Myometrial cell (primary cell): ENCODE data around the gene PRCC. TPM values are rescaled to one million over a fixed set of nuclear protein-coding genes. Genes with fewer than 3 reads are reported as not detected.

Experiments used
- total RNA-seq: library from RNA; depleted of rRNA; stranded (reverse); fragments of >200 nt; gene quantifications from 2 replicates; pipeline ENCODE4 v1.2.3, GENCODE V29; 2015

Gene PRCC
- total RNA-seq = 35.3 and 36.3 TPM in 2 replicates

GRCh38 chr1:156767101-156767878 is at the start of gene PRCC:
PRCC (plus strand) TSS chr1:156767535; CDS start chr1:156767772, 237 bp downstream.

DNA sequence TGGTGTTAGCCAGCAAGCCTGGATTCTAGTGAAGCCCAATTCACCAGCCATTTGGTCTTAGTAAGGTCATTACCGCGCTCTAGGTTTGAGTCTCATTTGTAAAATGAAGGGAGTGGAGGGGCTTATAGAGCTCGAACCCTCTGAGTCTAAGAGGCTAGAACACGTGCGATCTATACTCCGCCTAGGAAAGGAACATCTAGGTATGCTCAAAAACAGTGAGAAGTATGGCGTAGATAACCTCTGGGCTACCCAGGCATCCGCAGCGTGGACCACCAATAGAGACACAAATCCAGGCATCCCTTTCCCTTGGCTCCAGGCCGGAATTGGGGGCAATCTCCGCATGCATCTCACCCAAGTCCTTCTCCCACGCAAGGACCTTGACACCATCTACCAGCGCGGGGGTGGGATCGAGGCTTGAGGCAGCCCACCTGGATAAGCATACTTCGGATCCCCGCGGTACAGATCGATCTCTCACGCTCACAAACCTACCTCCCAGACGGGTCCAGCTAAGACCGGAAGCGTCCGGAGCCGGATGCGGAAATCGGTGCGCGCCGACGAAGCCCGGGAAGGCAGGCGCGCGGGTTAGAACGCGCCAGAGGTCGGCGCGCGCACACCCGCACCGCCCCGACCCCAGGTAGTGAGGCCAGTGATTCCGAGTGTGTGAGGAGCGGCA is 39.3 kb upstream of the PRCC start, which contains the start of gene METTL25B:
TSS of gene METTL25B (plus strand) at position 544 of the 673 bp plus-strand sequence. CDS start 636 bp downstream, outside the sequence.

DNA sequence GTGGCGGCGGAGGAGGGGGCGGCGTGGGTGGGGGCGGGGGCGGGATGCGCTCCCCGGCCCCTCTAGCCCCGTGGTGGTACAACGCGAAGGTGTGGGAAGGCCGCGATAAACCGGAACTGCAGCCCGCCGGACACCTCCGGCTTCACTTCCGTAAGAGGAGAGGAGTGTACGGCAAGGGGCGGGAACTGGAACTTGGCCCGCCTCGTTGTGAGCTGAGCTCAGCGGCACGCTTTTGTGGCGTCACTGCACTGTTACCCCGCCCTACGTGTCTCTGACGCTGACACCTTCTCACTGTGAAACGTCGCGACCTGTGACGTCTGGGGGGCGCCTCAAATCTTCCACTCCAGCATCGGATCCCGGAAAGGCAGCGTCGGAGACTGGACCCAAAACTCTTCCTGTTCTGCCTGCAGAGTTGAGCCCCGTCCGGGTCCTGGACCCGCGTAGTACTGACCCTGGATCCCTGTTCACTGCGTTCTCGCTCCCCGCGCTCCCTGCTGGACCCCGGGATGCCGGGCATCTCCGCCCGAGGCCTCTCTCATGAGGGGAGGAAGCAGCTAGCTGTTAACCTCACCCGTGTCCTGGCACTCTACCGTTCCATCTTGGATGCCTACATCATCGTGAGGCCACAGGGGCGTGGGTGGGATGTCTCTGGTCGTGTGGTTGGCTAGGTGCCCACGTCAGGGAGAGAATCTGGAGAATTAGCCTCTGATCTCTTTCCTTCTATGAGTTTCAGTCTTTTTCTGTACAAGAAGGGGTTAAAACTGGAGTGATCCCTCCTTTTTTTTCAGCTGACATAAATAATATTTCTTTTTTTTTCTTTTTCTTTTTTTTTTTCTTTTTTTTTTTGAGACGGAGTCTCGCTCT is 38.5 kb upstream of the PRCC start, which contains the start of gene ISG20L2:
TSS of gene ISG20L2 (minus strand) at position 168 of the 864 bp plus-strand sequence. CDS start 1,114 bp downstream, outside the sequence.

DNA sequence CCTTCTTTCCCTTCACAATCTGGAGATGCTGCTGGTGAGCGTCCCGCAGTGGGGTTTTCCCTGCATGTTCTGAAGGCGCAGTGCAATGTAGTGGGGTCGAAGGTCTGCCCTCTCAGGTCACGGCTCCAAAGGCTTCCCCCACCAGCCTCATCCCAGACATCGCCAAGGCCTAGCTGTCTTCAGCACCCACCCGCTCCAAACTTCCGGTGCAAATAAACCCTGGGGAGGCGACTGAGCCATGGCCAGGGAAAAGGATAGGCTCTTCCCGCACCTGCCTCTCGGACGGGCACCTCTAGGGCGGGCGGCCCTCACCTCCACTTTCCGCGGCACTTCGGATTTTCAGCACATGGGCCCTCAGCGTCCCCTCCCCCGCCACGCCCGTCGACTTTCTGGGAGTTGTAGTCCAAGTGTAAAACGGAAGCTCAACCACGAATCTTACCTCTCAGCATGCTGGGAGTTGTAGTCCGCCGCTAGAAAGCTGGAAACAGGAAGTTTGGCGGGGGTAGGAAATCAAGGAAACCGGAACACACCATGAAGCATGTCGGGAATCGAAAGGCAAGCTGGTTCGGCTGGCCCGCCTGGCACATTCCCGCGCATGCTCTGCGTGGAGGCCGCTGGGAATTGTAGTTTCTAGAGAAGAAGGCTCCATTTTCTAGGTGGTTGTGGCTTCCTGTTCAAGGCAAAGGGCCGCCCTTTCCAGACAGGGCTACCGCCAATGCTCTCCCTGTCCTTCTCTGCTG is 26.4 kb upstream of the PRCC start, which contains the start of gene MRPL24:
TSS of gene MRPL24 (minus strand) at position 348 of the 740 bp plus-strand sequence. CDS start 2,384 bp downstream, outside the sequence.

DNA sequence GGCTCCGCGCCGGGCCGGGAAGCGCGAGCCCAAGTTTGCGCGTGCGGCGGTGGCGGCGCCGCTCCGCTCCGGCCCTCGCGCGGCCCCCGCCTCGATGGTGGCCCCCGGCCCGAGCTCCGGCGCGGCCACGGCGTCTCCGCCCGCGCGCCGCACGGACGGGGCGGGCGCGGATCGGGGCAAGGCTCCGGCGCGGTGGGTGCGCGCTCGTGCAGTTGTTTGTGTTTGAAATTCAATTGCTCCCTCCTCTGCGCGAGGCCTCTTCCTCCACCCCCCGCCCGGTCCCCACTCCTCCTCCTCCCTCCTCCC is 15.9 kb upstream of the PRCC start, which contains the start of gene HDGF:
TSS of gene HDGF (minus strand) at position 225 of the 306 bp plus-strand sequence. CDS start 246 bp downstream, outside the sequence.

DNA sequence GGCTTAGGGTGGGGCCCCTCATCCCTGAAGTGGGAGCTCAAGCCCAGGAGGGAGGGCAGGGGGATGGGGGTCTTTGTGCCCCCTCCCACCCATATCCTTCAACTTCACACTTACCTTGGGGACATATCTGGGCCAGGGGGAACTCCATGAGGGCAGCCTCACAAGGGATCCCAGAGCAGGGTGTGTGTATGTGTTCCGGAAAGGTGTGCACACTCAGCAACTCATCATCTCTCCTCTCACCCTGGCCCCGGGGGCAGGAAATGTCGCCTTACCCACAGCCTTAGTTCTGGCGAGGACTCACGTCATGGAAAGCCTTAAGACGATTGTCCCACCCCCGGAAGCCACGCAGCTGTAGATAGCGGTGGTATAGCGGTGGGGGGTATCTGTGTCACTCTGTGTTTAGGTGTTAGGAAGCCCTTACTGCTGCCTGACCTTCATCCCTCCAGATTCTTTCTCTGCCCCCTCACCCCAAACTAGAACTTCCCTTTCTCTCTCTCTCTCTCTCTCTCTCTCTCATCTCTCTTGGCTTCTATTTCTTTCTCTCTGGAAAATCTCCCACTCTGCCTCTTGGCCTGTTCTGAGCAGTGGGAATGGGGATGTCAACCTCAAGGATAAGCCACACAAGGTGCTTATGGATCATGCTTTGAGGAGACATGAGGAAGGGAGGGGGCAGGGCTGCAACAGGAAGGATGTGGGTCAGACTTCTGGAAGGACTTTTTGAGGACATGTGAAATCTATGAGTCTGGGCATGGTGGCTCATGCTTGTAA is 49.4 kb downstream of the PRCC start, which contains the start of gene SH2D2A:
TSS of gene SH2D2A (minus strand) at position 288 of the 768 bp plus-strand sequence. CDS start at position 148, 140 bp downstream.

Other genes with a start within 250 kb of the PRCC start
- gene IQGAP3, start 195.0 kb upstream of the PRCC start, total RNA-seq = 24.8 and 29.4 TPM in 2 replicates
- gene TTC24, start 187.8 kb upstream of the PRCC start, total RNA-seq = not detected in 2 replicates
- gene NAXE, start 175.8 kb upstream of the PRCC start, total RNA-seq = 76.2 and 93.1 TPM in 2 replicates
- gene GPATCH4, start 166.1 kb upstream of the PRCC start, total RNA-seq = 9.8 and 17.9 TPM in 2 replicates
- gene HAPLN2, start 148.1 kb upstream of the PRCC start, total RNA-seq = not detected in 2 replicates
- gene BCAN, start 125.4 kb upstream of the PRCC start, total RNA-seq = not detected in 2 replicates
- gene NES, start 90.1 kb upstream of the PRCC start, total RNA-seq = 50.5 and 65.4 TPM in 2 replicates
- 38.1 and 39.7 TPM in 2 replicates for gene CRABP2, start 62.0 kb upstream of the PRCC start, total RNA-seq
- gene METTL25B, start 39.1 kb upstream of the PRCC start, total RNA-seq = 10.7 and 11.9 TPM in 2 replicates
- gene ISG20L2, start 38.8 kb upstream of the PRCC start, total RNA-seq = 8.6 and 16.1 TPM in 2 replicates
- 95.7 and 127 TPM in 2 replicates for gene MRPL24, start 26.4 kb upstream of the PRCC start, total RNA-seq
- 222 and 227 TPM in 2 replicates for gene HDGF, start 15.9 kb upstream of the PRCC start, total RNA-seq
- gene SH2D2A, start 49.3 kb downstream of the PRCC start, total RNA-seq = 0.86 TPM in 1 of 2 replicates, not detected in the other
- gene INSRR, start 91.6 kb downstream of the PRCC start, total RNA-seq = not detected in 2 replicates
- gene NTRK1, start 93.3 kb downstream of the PRCC start, total RNA-seq = 1.2 TPM in 1 of 2 replicates, not detected in the other
- gene PEAR1, start 126.2 kb downstream of the PRCC start, total RNA-seq = 14.7 and 17.9 TPM in 2 replicates
- not detected in 2 replicates for gene LRRC71, start 153.1 kb downstream of the PRCC start, total RNA-seq